Spleen (tissue), 11 donors: Measurements from ENCODE around the gene DGUOK. TPM values are rescaled to one million over a fixed set of nuclear protein-coding genes. Genes with fewer than 3 reads are reported as not detected.

Source experiments
- DNase-seq: peaks from one replicate; pipeline ENCODE4 v3.0.0-alpha.2; 2020
- H3K27ac ChIP-seq, 8 donors: fragments of 200-600 bp; sonication (generic) in 7 of 8; 1 replicate in 4 of 8; 2 replicates in 4 of 8; pipeline versions ENCODE4 v1.5.0 to v1.8.0; 2016 to 2021; ENCODE audit warnings: inconsistent platforms in 4 of 8, mild to moderate bottlenecking in 4 of 8, moderate library complexity in 1 of 8
- H3K27me3 ChIP-seq, 7 donors: fragments of 200-600 bp; sonication (generic) in 6 of 7; replicated peaks in 1 of 7; 1 replicate in 4 of 7; 2 replicates in 3 of 7; pipeline versions ENCODE4 v1.5.0 to v1.8.0; 2016 to 2021; ENCODE audit warnings: inconsistent platforms in 3 of 7, mild to moderate bottlenecking in 1 of 7
- H3K36me3 ChIP-seq, 6 donors: fragments of 200-600 bp; sonication (generic) in 5 of 6; 1 replicate in 4 of 6; 2 replicates in 2 of 6; pipeline versions ENCODE4 v1.5.0 to v1.8.0; 2016 to 2021; ENCODE audit warnings: inconsistent platforms in 2 of 6
- H3K4me1 ChIP-seq, 6 donors: fragments of 200-600 bp; sonication (generic) in 5 of 6; 1 replicate in 3 of 6; 2 replicates in 3 of 6; pipeline versions ENCODE4 v1.5.0 to v1.8.0; 2016 to 2021; ENCODE audit warnings: inconsistent platforms in 3 of 6
- H3K4me3 ChIP-seq, 8 donors: fragments of 200-600 bp; sonication (generic) in 7 of 8; 1 replicate in 4 of 8; 2 replicates in 4 of 8; pipeline versions ENCODE4 v1.5.0 to v1.8.0; 2016 to 2021; ENCODE audit warnings: inconsistent platforms in 4 of 8, mild to moderate bottlenecking in 4 of 8, moderate library complexity in 2 of 8
- H3K9me3 ChIP-seq, 8 donors: fragments of 200-600 bp; sonication (generic) in 7 of 8; 1 replicate in 4 of 8; 2 replicates in 4 of 8; pipeline versions ENCODE4 v1.5.0 to v1.8.0; 2016 to 2021; ENCODE audit warnings: inconsistent platforms in 4 of 8
- POLR2A ChIP-seq, 3 donors: fragments of 450-650 bp; IDR thresholded peaks; one replicate each; pipeline ENCODE4 v1.5.1; 2017; ENCODE audit warnings: antibody characterized with exemption in 3 of 3, mild to moderate bottlenecking in 1 of 3
- POLR2AphosphoS5 ChIP-seq, 3 donors: sonication (generic); formaldehyde crosslinking; IDR thresholded peaks; one replicate each; pipeline ENCODE4 v1.5.1; 2017; ENCODE audit warnings: antibody characterized with exemption in 3 of 3
- WGBS, 5 donors: extraction: QIAGEN DNeasy Blood & Tissue Kit in 3 of 5; methylation state at CpG; one replicate each; pipeline versions ENCODE4 v1.1.5 to v1.1.7; 2013 to 2018; 5-methylcytosine and 5-hydroxymethylcytosine counted together
- intact Hi-C: fragments of 100-400 bp; cut with DNase I; formaldehyde crosslinking; loops from one replicate; pipeline ENCODE4 v1.15.0; 2023; ENCODE audit warnings: low total_unique reads
- polyA plus RNA-seq, 3 donors: library from polyadenylated mRNA; stranded (reverse); fragments of 200-250 nt; gene quantifications; one replicate each; pipeline ENCODE4 v1.2.1, GENCODE V29; 2013
- total RNA-seq, 7 donors: library from RNA; depleted of rRNA in 3 of 7; stranded (reverse); fragments of >200 nt in 3 of 7; fragmentation: NEBNext Ultra II Directional in 4 of 7; extraction: Animal tissue kit (Norgen Biotek cat#: 25700) in 4 of 7; gene quantifications; one replicate each; pipeline versions ENCODE4 v1.1.0 to v1.2.1, GENCODE V29; 2016 to 2021
- TF ChIP-seq, protein P1 (sequence below), 11 experiments: fragments of 200-600 bp in 7 of 11; fragments of 450-650 bp in 4 of 11; sonication (generic) in 4 of 11; IDR thresholded peaks in 8 of 11; conservative IDR thresholded peaks in 3 of 11; 1 replicate in 7 of 11; 2 replicates in 4 of 11; pipeline versions ENCODE4 v1.4.0 to v1.8.0; 2016 to 2021; ENCODE audit warnings: antibody characterized with exemption in 11 of 11, inconsistent platforms in 4 of 11, mild to moderate bottlenecking in 1 of 11
- donor health status: healthy with polysubstance abuse.
- donor health status: DM: no; HTN: no; CAD: no; lungs with moderate emphysema.
- donor health status: DM: no; HTN: no; CAD: no.
- donor health status: Bipolar disorder and iron deficiency.
- donor health status: healthy.
- donor health status: DM: no; HTN: no; CAD: no.
- donor health status: DM: yes; HTN: yes; CAD: no.

The DGUOK gene
- total and polyA plus RNA-seq, 10 donors: 41.3 to 120 (median 57.1) TPM

DNA sequence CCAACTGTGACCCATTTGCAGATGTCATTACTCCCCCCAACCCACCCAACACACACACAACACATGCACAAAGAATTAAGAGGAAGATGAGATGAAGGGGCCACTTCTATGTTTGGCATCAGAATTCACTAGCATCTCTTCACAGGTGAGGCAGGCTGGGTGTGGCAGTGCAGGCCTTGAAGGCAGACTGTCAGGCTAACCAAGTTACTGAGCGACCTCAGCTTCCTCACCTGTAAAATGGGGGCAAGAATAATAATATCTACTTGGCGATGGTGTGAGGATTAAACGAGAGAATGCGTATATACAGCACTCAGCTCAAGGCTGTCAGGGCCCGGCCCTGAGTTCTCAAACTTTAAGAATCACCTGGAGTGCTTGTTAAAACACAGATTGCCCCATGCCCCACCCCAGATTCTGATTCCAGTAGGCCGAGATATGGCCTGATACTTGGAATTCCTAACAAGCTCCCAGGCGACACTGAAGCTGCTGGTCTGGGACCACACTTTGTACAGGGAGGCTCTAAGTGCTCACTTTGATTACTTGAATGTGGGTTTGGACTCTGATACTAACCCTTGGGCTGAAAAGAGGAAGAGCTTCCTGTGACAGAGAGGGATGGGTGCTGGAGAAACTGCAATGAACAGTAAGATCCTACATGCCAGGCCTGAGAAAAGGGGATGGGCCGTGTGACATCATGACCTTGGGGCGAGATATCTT, 32.8 kb upstream of the DGUOK start:
- Histone ChIP-seq H3K27ac (no peak overlapping the region), H3K4me3 (no peak overlapping the region)

DNA sequence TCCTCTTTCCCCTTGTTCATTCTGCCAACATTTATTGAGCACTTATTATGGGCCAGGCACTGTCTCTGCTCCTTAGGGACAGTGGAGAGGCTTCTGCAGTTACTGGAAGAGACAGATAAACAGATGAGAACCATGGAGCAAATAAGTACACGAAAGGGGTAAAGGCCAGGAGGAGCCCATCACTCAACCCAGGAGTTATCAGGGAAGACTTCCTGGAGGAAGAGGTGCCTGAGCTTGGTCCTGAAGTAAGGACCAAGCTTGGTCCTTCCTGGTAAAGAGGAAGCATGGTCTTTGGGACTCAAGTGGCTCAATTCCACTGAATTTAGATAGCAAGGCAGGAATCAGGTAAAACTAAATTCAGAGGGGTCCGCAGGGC, 32.2 kb upstream of the DGUOK start:
- TF ChIP-seq, protein P1, sequence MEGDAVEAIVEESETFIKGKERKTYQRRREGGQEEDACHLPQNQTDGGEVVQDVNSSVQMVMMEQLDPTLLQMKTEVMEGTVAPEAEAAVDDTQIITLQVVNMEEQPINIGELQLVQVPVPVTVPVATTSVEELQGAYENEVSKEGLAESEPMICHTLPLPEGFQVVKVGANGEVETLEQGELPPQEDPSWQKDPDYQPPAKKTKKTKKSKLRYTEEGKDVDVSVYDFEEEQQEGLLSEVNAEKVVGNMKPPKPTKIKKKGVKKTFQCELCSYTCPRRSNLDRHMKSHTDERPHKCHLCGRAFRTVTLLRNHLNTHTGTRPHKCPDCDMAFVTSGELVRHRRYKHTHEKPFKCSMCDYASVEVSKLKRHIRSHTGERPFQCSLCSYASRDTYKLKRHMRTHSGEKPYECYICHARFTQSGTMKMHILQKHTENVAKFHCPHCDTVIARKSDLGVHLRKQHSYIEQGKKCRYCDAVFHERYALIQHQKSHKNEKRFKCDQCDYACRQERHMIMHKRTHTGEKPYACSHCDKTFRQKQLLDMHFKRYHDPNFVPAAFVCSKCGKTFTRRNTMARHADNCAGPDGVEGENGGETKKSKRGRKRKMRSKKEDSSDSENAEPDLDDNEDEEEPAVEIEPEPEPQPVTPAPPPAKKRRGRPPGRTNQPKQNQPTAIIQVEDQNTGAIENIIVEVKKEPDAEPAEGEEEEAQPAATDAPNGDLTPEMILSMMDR (IDR thresholded peaks at IDR 0.05 in 8 of 11, conservative IDR thresholded peaks at IDR 0.05 in 3 of 11): no peak
- TF ChIP-seq POLR2A (IDR thresholded peaks at IDR 0.05): no peak
- no peak for TF ChIP-seq POLR2AphosphoS5 (IDR thresholded peaks at IDR 0.05)
- DNase-seq: no peak
- H3K36me3 ChIP-seq: no peaks in the 10 kb centered on the region
- no peaks in the 10 kb centered on the region for H3K9me3 ChIP-seq
- peaks cover 0 to 13% (median 0%) of the 10 kb centered on the region in 6 donors for H3K4me1 ChIP-seq
- H3K27me3 ChIP-seq: no peaks in the 10 kb centered on the region
- no peak overlapping the region for H3K4me3 ChIP-seq
- WGBS, 5 donors: 78 to 97% (median 94%) methylated on average over 2 of the region's 2 CpGs
- intact Hi-C loops: no loop called here
- no peak overlapping the region for H3K27ac ChIP-seq

More for the DNA sequence above, 32.8 kb upstream of the DGUOK start:
- intact Hi-C loops: no loop called here
- Histone ChIP-seq H3K36me3 (no peaks in the 10 kb centered on the region), H3K27me3 (no peaks in the 10 kb centered on the region), H3K9me3 (no peaks in the 10 kb centered on the region), H3K4me1 (peaks cover 0 to 13% (median 0%) of the 10 kb centered on the region in 6 donors)
- TF ChIP-seq, protein P1 (IDR thresholded peaks at IDR 0.05 in 8 of 11, conservative IDR thresholded peaks at IDR 0.05 in 3 of 11): no peak
- TF ChIP-seq POLR2A (IDR thresholded peaks at IDR 0.05): no peak
- TF ChIP-seq POLR2AphosphoS5 (IDR thresholded peaks at IDR 0.05): no peak
- DNase-seq: no peak
- WGBS, 5 donors: 84 to 93% (median 88%) methylated on average over 9 of the region's 9 CpGs

DNA sequence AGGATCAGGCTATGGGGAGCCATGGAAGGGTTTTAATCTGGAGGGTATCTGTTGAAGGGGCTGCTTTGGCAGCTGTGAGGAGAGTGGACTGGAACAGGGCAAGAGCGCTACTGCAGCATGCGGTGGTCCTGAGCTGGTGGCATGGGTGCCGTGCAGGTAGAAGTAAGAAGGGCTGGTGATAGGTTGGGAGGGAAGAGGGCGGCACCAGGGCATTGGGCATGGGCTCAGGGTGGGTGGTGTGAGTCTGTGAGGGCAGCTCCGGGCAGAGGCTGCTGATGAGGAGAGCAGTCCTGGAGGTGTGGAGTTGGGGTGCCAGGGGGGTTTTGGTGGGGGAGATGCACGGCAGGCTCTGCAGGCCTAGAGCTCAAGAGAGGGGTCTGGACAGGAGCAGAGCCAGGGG, 31.8 kb upstream of the DGUOK start:
- intact Hi-C loops: no loop called here
- TF ChIP-seq, protein P1 (IDR thresholded peaks at IDR 0.05 in 8 of 11, conservative IDR thresholded peaks at IDR 0.05 in 3 of 11): no peak
- TF ChIP-seq POLR2A (IDR thresholded peaks at IDR 0.05) (no peak), POLR2AphosphoS5 (IDR thresholded peaks at IDR 0.05) (no peak)
- no peaks in the 10 kb centered on the region for H3K36me3 ChIP-seq
- H3K27ac ChIP-seq: no peak overlapping the region
- peaks cover 0 to 13% (median 0%) of the 10 kb centered on the region in 6 donors for H3K4me1 ChIP-seq
- no peak for DNase-seq
- H3K27me3 ChIP-seq: no peaks in the 10 kb centered on the region
- no peak overlapping the region for H3K4me3 ChIP-seq
- no peaks in the 10 kb centered on the region for H3K9me3 ChIP-seq
- 81 to 91% (median 82%) methylated on average over 6 of the region's 6 CpGs for WGBS, 5 donors

DNA sequence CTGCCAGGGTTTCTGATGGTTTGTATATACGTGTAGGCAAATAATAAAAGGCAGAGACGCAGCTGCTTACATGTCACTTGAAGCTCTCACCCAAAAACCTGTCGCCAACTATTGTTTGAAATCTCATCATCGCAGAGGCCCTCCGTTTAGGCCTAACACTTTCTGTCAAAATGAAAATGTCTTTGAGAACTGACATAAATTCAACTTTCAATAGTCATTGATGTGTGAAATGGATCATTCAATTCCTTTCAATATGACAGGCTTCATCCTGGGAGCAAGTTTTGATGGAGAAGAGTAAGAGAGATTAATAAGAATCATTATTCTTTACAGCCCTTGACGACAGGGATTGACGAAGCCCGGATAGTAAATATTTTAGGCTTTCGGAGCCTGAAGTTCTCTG, 31.2 kb upstream of the DGUOK start:
- no peak overlapping the region for H3K4me3 ChIP-seq
- TF ChIP-seq POLR2A (IDR thresholded peaks at IDR 0.05) (no peak), POLR2AphosphoS5 (IDR thresholded peaks at IDR 0.05) (no peak)
- TF ChIP-seq, protein P1 (IDR thresholded peaks at IDR 0.05 in 8 of 11, conservative IDR thresholded peaks at IDR 0.05 in 3 of 11): no peak
- H3K36me3 ChIP-seq: no peaks in the 10 kb centered on the region
- 76 to 90% (median 80%) methylated on average over 9 of the region's 9 CpGs for WGBS, 5 donors
- H3K27me3 ChIP-seq: no peaks in the 10 kb centered on the region
- H3K9me3 ChIP-seq: no peaks in the 10 kb centered on the region
- peaks cover 0 to 13% (median 0%) of the 10 kb centered on the region in 6 donors for H3K4me1 ChIP-seq
- DNase-seq: no peak
- no peak overlapping the region for H3K27ac ChIP-seq
- intact Hi-C loops: no loop called here
